HG03460 (cell line): ENCODE data around the gene CORO2B.

Experiments
- ATAC-seq: cut with Tn5 transposase; IDR thresholded peaks from one replicate; pipeline ENCODE4 v1.9.1; 2021; ENCODE audit not compliant: unreplicated experiment

CORO2B gene

DNA sequence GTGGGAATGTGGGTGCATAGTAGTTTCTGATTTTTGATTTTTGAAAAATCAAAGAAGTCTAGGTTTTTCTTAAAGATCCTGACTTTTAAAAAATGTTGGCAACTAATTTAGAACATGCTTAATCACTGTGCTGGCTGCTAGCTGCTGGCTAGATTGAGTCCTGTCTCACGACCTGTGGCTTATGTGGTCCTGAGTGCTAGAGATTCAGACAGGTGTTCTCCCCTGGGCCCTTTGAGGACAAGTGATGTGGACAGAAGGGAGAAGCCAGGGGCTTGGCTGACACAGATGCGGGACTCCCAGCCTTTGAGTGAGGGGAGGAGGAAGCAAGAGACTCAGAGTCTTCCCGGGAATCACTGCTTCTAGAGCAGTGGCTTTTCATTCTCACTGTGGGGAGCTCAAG lies 47.5 kb downstream of the CORO2B start:
- no peak for ATAC-seq

DNA sequence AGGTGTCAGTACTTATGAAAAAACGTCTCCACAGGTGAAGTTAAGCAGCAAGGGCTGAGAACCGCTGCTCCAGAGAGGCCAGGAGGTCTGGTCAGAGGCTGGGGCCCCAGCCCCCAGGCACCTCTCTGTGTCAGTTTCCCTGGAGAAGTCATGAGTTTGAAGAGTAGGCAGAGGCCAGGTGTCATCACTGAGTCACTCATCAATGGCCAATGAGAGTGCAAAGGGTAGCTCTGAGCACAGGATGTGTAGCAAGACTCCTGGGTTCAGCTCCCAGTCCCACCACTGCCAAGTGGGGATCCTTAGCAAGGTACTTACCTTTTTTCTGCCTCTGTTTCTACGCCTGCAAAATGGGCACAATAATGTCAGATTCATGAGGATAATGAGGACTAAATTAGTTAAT lies 47.9 kb downstream of the CORO2B start:
- no peak for ATAC-seq

DNA sequence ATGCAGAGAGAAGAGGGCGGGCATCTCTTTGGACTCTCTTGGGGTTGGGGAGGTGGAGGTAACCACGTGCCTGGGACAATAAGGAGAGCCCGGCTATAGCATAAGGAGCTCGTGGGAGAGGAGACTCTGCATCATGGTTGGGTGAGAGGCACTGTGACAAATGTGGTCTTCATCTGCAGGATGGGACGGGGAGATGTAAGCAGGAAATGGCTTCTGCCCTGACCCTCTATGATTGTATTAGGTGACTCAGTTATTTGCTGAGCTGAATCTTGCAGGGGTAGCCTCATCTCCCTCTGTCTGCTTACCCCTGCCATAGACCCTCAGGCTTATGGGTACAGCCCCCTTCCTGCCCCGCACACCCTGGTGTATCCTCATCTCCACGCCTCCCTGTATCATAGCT lies 48.7 kb downstream of the CORO2B start:
- ATAC-seq = no peak

DNA sequence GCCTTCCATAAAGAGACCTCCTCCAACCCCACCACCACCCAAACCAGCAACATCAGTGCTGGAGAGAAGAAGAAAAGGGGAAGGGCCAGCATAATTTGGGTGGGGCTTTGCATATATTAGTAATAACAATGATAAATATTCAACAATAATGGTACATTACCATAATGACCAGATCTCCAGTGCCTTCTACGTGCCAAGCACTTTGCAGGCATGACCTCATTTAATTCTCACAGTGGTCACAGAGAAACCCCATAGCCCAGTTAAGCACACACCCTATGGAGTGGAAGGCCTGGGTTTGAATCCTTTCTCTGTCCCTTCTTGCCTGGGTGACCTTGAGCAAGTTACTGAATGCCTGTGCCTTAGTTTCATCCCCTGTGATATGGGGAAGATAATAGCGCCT lies 49.2 kb downstream of the CORO2B start:
- no peak for ATAC-seq

DNA sequence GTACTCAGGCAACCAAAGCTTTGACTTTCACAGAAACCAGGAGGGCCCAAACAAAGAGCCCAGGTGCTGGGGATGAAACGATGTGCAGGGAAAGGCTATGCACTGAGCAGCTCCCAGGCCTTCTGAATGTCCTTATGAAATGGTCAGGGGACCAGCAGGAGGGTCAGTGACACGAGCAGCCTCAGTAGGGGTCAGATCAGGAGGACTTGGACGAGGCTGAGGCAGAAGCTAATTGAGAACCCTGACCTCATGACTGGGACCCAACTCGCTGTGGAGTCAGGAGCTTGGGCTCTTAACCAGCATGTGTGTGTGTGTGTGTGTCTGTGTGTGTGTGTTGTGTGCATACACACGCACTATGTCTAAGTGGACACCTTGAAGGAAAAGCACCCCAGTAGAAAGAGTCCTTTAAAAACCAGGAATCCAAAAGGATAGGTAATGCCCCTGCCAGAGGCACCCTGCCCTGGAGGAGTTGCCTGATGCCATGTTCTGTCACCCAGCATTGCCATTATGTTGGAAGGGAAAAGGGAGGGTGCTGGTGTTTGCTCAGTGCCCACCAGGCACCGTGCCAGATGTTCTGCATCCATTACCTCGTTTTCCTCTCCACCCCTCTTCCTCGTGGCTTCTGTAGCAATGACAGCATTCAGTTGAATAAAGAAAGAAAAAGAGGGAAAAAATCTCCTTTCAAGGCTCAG lies 50.9 kb downstream of the CORO2B start:
- no peak for ATAC-seq

DNA sequence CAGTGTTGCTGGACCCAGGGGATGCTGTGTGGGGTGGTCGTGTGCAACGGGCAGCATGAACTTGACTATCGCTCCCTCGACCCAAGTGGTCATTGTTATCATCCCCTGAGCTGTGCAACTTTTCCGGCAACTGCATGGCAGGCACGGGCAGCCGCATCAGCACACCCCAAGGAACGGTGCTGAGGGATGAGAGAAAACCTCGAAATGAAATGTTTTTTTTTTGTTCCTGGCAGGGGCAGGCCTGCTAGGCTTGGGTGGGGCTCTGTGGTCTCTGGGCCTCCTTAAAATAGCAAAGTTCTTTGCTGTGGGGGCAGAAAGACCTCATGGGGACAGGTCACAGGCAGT lies 51.4 kb downstream of the CORO2B start:
- ATAC-seq = no peak

DNA sequence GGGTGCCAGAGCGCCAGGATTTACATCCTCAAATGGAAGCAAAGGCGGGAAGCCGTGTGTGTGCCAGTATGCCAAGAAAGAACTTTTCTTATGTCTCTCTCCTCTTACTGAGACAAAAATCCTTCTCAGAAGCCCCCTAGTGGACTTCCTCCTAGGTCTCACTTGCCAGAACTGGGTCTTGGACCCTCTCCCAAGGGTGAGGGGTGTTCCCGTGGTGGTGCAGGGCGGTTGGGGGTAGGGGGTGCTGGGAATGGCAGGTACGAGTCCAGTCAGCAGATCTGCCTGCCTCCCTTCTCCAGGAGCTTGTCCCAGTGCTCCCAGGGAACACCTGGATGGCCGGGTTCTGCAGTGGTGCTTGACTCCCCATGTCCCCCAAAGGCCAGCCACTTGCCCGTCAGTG lies 52.0 kb downstream of the CORO2B start:
- no peak for ATAC-seq

GRCh38 chr15:68631601-68632051 lies 52.8 kb downstream of the CORO2B start:
- no peak for ATAC-seq

- no peak for ATAC-seq
Observed at GRCh38 chr15:68632101-68632500, 53.3 kb downstream of the CORO2B start.

GRCh38 chr15:68633231-68634121 lies 54.7 kb downstream of the CORO2B start:
- ATAC-seq = no peak

- ATAC-seq = no peak
Observed at GRCh38 chr15:68634122-68634482, 55.3 kb downstream of the CORO2B start.

GRCh38 chr15:68634531-68634930 lies 55.7 kb downstream of the CORO2B start:
- no peak for ATAC-seq

GRCh38 chr15:68635141-68635540 lies 56.3 kb downstream of the CORO2B start:
- ATAC-seq = no peak

DNA sequence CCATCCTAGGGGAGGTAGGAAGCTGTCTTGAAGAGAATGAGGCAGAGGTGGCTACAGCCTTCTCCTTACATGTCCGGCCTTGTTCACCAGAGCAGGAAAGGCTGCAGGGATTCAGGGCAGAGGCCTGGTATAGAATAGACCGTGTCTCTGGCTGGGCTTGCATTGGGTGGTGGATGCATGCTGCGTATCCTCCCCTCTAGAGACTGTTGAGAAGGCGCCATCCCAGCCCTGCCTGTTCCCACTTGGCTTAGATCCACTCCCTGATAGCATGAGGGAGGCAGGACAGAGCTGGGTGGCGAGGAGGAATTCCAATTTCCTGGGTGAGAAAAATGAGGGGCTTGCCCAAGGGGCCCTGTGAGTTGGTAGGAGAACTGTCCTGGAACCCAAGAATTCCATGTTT lies 57.5 kb downstream of the CORO2B start:
- ATAC-seq = no peak

GRCh38 chr15:68637767-68638404 lies 59.1 kb downstream of the CORO2B start:
- no peak for ATAC-seq

GRCh38 chr15:68638953-68639515 lies 60.2 kb downstream of the CORO2B start:
- no peak for ATAC-seq

DNA sequence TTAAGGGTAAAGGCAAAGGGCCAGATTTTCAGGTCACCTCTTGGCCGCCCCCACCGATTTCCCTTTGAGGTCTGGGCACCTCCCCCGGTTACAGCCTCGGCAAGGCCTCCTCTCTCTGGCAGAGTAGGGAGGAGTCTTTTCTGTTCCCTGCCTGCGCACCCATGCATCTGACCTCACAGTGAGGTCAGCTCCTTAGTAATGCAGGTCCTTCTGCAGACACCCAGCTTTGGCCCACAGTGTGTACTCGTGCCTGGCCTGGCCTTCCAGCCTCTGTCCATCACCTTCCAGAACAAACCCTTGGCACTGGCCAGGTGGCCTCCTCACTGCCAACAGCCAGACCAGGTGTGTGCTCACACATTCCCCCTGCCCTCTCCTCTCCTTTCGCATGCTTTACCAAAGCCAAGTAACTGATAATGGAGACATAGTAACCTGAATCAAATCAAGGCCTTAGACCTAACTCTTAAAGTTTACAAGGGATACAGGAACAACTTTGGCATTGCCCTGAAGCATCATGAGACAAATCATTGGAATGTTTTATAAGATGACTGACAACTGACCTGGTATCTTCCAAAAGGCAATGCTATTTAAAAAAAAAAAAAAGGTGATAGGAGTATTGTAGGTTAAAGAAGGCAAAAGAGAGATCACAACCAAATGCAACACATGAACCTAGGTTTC lies 61.3 kb downstream of the CORO2B start:
- no peak for ATAC-seq

- no peak for ATAC-seq
Observed at GRCh38 chr15:68640791-68641331, 62.1 kb downstream of the CORO2B start.

DNA sequence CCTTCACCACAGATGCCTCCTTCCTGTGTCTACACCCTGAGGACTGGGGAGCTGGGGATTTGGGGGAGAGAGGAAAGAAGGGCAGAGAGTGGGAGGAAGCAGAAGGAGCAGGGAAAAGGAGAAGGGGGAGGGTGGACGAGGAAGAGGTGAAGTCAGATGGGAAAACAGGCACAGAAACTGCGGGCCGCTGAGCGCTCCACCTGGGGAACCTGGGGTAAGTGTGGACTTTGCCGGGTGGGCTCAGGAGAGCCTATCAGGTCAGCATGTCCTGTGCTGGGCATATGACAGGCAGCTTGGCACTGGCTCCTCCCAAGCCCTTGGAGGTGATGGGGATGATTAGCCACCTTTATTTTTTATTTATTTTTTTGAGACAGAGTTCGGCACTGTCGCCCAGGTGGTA lies 62.6 kb downstream of the CORO2B start:
- ATAC-seq = no peak

DNA sequence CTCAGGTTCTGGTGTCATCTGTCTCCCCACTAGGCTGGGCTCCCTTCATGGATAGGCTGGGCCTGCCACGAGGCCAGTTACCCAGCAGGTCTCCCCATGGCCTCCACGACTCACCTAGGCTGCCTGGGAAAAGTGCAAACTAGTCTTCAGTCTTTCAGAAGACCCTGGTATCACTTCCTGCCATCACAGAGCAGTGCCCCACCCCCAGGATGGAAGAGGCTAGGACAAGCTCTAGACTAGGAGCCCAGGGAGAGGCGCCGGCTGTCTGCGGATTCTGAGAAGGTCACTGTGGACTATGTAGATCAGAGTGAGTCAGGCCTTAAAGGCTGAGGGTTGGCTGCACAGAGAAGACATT lies 63.7 kb downstream of the CORO2B start:
- ATAC-seq = no peak

DNA sequence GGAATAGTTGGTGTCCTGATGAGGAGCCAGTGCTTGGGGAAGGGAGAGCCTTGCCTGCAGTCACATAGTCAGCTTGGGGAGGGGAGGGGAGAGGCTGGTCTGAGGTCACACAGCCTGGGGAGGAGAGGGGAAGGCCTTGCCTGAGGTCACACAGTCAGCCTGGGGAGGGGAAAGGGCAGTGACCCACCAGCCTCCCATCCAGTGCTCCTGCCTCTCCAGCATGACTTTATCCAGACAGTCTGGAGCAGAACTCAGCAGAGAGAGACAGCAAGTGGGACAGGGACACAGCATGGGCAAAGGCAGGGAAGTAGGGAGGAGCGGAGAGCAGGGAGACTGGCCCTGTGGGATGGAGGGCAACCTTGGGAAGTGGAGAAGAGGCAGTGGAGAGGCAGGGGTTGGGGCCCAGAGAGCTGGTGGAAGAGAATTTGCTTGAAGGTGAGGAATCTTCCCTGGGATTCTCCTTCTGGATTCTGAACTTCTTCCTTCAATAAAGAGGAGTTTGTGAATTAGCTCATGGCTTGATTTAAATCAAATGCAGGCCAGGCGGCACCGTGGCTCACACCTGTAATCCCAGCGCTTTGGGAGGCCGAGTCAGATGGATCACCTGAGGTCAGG lies 64.5 kb downstream of the CORO2B start:
- ATAC-seq = no peak
